Measurements from ENCODE around the gene CCDC172. TPM values are rescaled to one million over a fixed set of nuclear protein-coding genes. Genes with fewer than 3 reads are reported as not detected.

Gene CCDC172
- total and polyA plus RNA-seq, 2 of the 8 experiments (the other 6 are each of a cell fraction or from before 2014, with no cell fraction given): 1.1 to 3.6 TPM

DNA sequence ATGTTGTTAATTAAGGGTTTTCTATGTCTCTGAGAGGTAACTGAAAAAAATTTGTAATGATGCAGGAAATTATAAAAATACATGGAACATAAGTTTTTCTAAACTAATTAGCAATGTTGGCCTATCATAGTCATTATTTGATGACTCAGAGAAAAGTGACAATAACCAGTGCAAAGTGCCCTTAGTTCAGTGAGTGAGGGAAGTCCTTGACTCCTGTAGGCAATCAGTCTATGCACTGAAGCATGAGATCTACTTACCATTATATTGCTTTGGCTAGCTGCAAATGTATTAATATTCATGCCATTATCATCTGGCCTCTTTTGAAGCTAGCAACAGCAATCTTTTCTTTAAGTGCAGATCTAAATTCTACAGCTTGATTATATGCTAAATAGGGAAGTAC lies 40.6 kb downstream of the CCDC172 start:
- Histone ChIP-seq H4K20me1 (replicated peaks in 1 of 2; ENCODE audit: control insufficient read depth in 1 of 2, insufficient read depth in 2 of 2, low read length in 2 of 2) (no peaks in the 10 kb centered on the region), H2BK20ac (ENCODE audit: low read length) (no peak overlapping the region), H4K5ac (ENCODE audit: insufficient read length, low read depth, low read length) (no peak overlapping the region), H3K23ac (ENCODE audit: insufficient read length) (no peak overlapping the region), H3K79me2 (ENCODE audit: control insufficient read depth in 1 of 2, insufficient read depth in 2 of 2, low read length in 2 of 2) (no peaks in the 10 kb centered on the region), H3K4ac (replicated peaks; ENCODE audit: insufficient read length, low read depth, low read length) (no peak overlapping the region), H3K79me1 (ENCODE audit: low read depth, low read length) (no peaks in the 10 kb centered on the region), H3K36me3 (ENCODE audit: control insufficient read depth in 2 of 4, insufficient read depth in 4 of 4, low read length in 3 of 4) (no peaks in the 10 kb centered on the region), H3K18ac (ENCODE audit: extremely low read depth, low read length) (no peak overlapping the region), H3K27ac (ENCODE audit: low read depth, low read length) (no peak overlapping the region), H3K4me1 (replicated peaks in 1 of 4; ENCODE audit: control insufficient read depth in 3 of 4, insufficient read depth in 4 of 4, low read length in 3 of 4) (no peaks in the 10 kb centered on the region), H3K14ac (ENCODE audit: insufficient read length) (no peak overlapping the region), H3K9ac (replicated peaks in 1 of 4; ENCODE audit: extremely low read depth in 1 of 4, low read depth in 3 of 4, low read length in 3 of 4) (no peak overlapping the region), H2BK120ac (replicated peaks; ENCODE audit: low read depth, low read length) (no peak overlapping the region), H3K4me3 (ENCODE audit: extremely low read depth in 1 of 4, insufficient read depth in 2 of 4, low read depth in 3 of 4, low read length in 4 of 4) (no peak overlapping the region), H4K91ac (replicated peaks; ENCODE audit: insufficient read length, low read length) (no peak overlapping the region), H3K56ac (replicated peaks; ENCODE audit: insufficient read length, low read depth, low read length) (no peak overlapping the region), H3K27me3 (replicated peaks in 1 of 4; ENCODE audit: control insufficient read depth in 3 of 4, extremely low read depth in 1 of 4, insufficient read depth in 3 of 4, low read length in 3 of 4) (no peaks in the 10 kb centered on the region), H2AK5ac (ENCODE audit: low read depth, low read length) (no peak overlapping the region), H2BK5ac (ENCODE audit: low read depth, low read length) (no peak overlapping the region), H4K8ac (ENCODE audit: extremely low read depth, insufficient read depth, low read length) (no peak overlapping the region), H3K4me2 (ENCODE audit: insufficient read depth in 1 of 2, low read depth in 2 of 2, low read length in 2 of 2) (no peak overlapping the region), H3K9me3 (ENCODE audit: insufficient read depth in 2 of 2, low read depth in 1 of 2, low read length in 1 of 2) (no peaks in the 10 kb centered on the region), H2BK15ac (ENCODE audit: low read length) (no peak overlapping the region), H2BK12ac (ENCODE audit: low read depth, low read length) (no peak overlapping the region), H3K23me2 (ENCODE audit: low read depth, low read length) (no peaks in the 10 kb centered on the region), H2AFZ (ENCODE audit: low read length) (no peak overlapping the region)
- DNase-seq (ENCODE audit: low read depth in 1 of 2, low spot score in 2 of 2): no peak
- FAIRE-seq: no peak
- POLR2A ChIA-PET (ENCODE audit: partially characterized antibody): no interaction called here
- TF ChIP-seq, protein P1, sequence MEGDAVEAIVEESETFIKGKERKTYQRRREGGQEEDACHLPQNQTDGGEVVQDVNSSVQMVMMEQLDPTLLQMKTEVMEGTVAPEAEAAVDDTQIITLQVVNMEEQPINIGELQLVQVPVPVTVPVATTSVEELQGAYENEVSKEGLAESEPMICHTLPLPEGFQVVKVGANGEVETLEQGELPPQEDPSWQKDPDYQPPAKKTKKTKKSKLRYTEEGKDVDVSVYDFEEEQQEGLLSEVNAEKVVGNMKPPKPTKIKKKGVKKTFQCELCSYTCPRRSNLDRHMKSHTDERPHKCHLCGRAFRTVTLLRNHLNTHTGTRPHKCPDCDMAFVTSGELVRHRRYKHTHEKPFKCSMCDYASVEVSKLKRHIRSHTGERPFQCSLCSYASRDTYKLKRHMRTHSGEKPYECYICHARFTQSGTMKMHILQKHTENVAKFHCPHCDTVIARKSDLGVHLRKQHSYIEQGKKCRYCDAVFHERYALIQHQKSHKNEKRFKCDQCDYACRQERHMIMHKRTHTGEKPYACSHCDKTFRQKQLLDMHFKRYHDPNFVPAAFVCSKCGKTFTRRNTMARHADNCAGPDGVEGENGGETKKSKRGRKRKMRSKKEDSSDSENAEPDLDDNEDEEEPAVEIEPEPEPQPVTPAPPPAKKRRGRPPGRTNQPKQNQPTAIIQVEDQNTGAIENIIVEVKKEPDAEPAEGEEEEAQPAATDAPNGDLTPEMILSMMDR (IDR thresholded peaks at IDR 0.05; ENCODE audit: control extremely low read depth in 1 of 3, insufficient read depth in 1 of 3, low read depth in 1 of 3, low read length in 3 of 3): no peak
- no peak for TF ChIP-seq BACH1 (IDR thresholded peaks at IDR 0.05; ENCODE audit: low read length)
- no peak for TF ChIP-seq HDAC6 (IDR thresholded peaks at IDR 0.05; ENCODE audit: low read depth, low read length)
- no peak for TF ChIP-seq MAFK (IDR thresholded peaks at IDR 0.05; ENCODE audit: low read depth, low read length)
- TF ChIP-seq SRF (IDR thresholded peaks at IDR 0.05; ENCODE audit: low read depth, low read length): no peak
- no peak for TF ChIP-seq TAF7 (optimal IDR thresholded peaks at IDR 0.05; ENCODE audit: borderline replicate concordance, low read depth, low read length)
- TF ChIP-seq RFX5 (IDR thresholded peaks at IDR 0.05; ENCODE audit: borderline replicate concordance, low read depth, low read length): no peak
- no peak for TF ChIP-seq JUND (IDR thresholded peaks at IDR 0.05; ENCODE audit: low read length)
- no peak for TF ChIP-seq RBBP5 (IDR thresholded peaks at IDR 0.05; ENCODE audit: borderline replicate concordance, low read depth, low read length)
- CTCF ChIA-PET (ENCODE audit: partially characterized antibody): interaction anchor here (0.8 kb wide), 1 partner anchor 76 kb away, joined by 3 read pairs; no protein-coding TSS in a partner anchor
